NCI-H2029 treated with DMSO at 0.1 percent for 48 hours (cell line): ENCODE results near the gene NUDCD3.
"Not testable (repeated sequence)": the region's sequence is repeated elsewhere in the genome, so short reads cannot be mapped to it uniquely, and the experiment has no call there.

Experiments
- DNase-seq: peaks from one replicate; lab custom pipeline; 2025; lab: John Stamatoyannopoulos, UW

NUDCD3 gene

GRCh38 chr7:44447874-44448425 is 42.5 kb downstream of the NUDCD3 start:
- DNase-seq = no peak

- no peak for DNase-seq
Observed at GRCh38 chr7:44445986-44446671, 44.3 kb downstream of the NUDCD3 start.

- no peak for DNase-seq
Observed at GRCh38 chr7:44441079-44441478, 49.4 kb downstream of the NUDCD3 start.

- no peak for DNase-seq
Observed at GRCh38 chr7:44440577-44441078, 49.8 kb downstream of the NUDCD3 start.

GRCh38 chr7:44439926-44440325 is 50.5 kb downstream of the NUDCD3 start:
- no peak for DNase-seq

GRCh38 chr7:44438816-44439215 is 51.6 kb downstream of the NUDCD3 start:
- DNase-seq = no peak

GRCh38 chr7:44434201-44434600 is 56.3 kb downstream of the NUDCD3 start:
- no peak for DNase-seq

GRCh38 chr7:44433255-44434022 is 57.0 kb downstream of the NUDCD3 start:
- DNase-seq = no peak

GRCh38 chr7:44432381-44432977 is 58.0 kb downstream of the NUDCD3 start:
- DNase-seq = no peak

GRCh38 chr7:44431091-44431608 is 59.3 kb downstream of the NUDCD3 start:
- peak; percentile 50 for DNase-seq

- no peak for DNase-seq
Observed at GRCh38 chr7:44430054-44430453, 60.4 kb downstream of the NUDCD3 start.

GRCh38 chr7:44424762-44425161 is 65.7 kb downstream of the NUDCD3 start:
- DNase-seq = not testable (repeated sequence)

GRCh38 chr7:44416941-44417340 is 73.5 kb downstream of the NUDCD3 start:
- no peak for DNase-seq

- no peak for DNase-seq
Observed at GRCh38 chr7:44415510-44415909, 74.9 kb downstream of the NUDCD3 start.

- no peak for DNase-seq
Observed at GRCh38 chr7:44415047-44415446, 75.4 kb downstream of the NUDCD3 start.

- no peak for DNase-seq
Observed at GRCh38 chr7:44411306-44411705, 79.2 kb downstream of the NUDCD3 start.

GRCh38 chr7:44408596-44408995 is 81.9 kb downstream of the NUDCD3 start:
- DNase-seq = no peak

- no peak for DNase-seq
Observed at GRCh38 chr7:44403775-44404174, 86.7 kb downstream of the NUDCD3 start.

GRCh38 chr7:44403176-44403759 is 87.2 kb downstream of the NUDCD3 start:
- DNase-seq = no peak

GRCh38 chr7:44402401-44403060 is 87.9 kb downstream of the NUDCD3 start:
- no peak for DNase-seq

- no peak for DNase-seq
Observed at GRCh38 chr7:44401692-44402091, 88.8 kb downstream of the NUDCD3 start.
